Esophagus muscularis mucosa (tissue), 4 donors: ENCODE measurements around the gene GKN2. TPM values are rescaled to one million over a fixed set of nuclear protein-coding genes. Genes with fewer than 3 reads are reported as not detected.

Experiments used
- DNase-seq: peaks from one replicate; pipeline ENCODE4 v3.0.0-alpha.2; 2017; ENCODE audit errors: extremely low spot score
- H3K27ac ChIP-seq, 4 donors: fragments of 200-600 bp; sonication (generic); replicated peaks in 1 of 4; 1 replicate in 3 of 4; 2 replicates in 1 of 4; pipeline ENCODE4 v1.5.1; 2016 to 2019; ENCODE audit warnings: mild to moderate bottlenecking in 1 of 4
- H3K27me3 ChIP-seq, 4 donors: fragments of 200-600 bp; sonication (generic); one replicate each; pipeline versions ENCODE4 v1.5.1 to v1.6.0; 2016 to 2019
- H3K36me3 ChIP-seq, 4 donors: fragments of 200-600 bp; sonication (generic); one replicate each; pipeline ENCODE4 v1.5.1; 2016 to 2019
- H3K4me1 ChIP-seq, 4 donors: fragments of 200-600 bp; sonication (generic); one replicate each; pipeline ENCODE4 v1.5.1; 2016 to 2019
- H3K4me3 ChIP-seq, 4 donors: fragments of 200-600 bp; sonication (generic); 1 replicate in 2 of 4; 2 replicates in 2 of 4; pipeline ENCODE4 v1.5.1; 2016 to 2019; ENCODE audit warnings: mild to moderate bottlenecking in 4 of 4, moderate library complexity in 1 of 4
- H3K9me3 ChIP-seq, 4 donors: fragments of 200-600 bp; sonication (generic); 1 replicate in 3 of 4; 2 replicates in 1 of 4; pipeline ENCODE4 v1.5.1; 2016 to 2019
- CTCF ChIP-seq, 3 experiments: fragments of 200-600 bp in 2 of 3; fragments of 450-650 bp in 1 of 3; sonication (generic) in 2 of 3; IDR thresholded peaks; one replicate each; pipeline ENCODE4 v1.5.1; 2017 to 2019; ENCODE audit warnings: antibody characterized with exemption in 3 of 3, mild to moderate bottlenecking in 2 of 3, moderate library complexity in 1 of 3
- EP300 ChIP-seq: sonication (generic); formaldehyde crosslinking; IDR thresholded peaks from one replicate; pipeline ENCODE4 v1.6.1; 2017; ENCODE audit warnings: antibody characterized with exemption
- POLR2A ChIP-seq: fragments of 450-650 bp; IDR thresholded peaks from one replicate; pipeline ENCODE4 v1.6.1; 2017; ENCODE audit warnings: antibody characterized with exemption, moderate library complexity, mild to moderate bottlenecking, low read depth
- POLR2AphosphoS5 ChIP-seq, 2 donors: sonication (generic); formaldehyde crosslinking; IDR thresholded peaks; one replicate each; pipeline ENCODE4 v1.6.1; 2017; ENCODE audit warnings: antibody characterized with exemption in 2 of 2
- WGBS: methylation state at CpG from one replicate; pipeline ENCODE4 v1.1.5; 2018; 5-methylcytosine and 5-hydroxymethylcytosine counted together
- intact Hi-C: fragments of 100-400 bp; cut with DNase I; formaldehyde crosslinking; loops from one replicate; pipeline ENCODE4 v1.15.1; 2023
- total RNA-seq, 4 donors: library from RNA; depleted of rRNA; stranded (reverse); fragments of >200 nt; gene quantifications; one replicate each; pipeline versions ENCODE4 v1.1.0 to v1.2.1, GENCODE V29; 2016

The GKN2 gene
- total RNA-seq, 4 donors from 2014 or later = not detected

GRCh38 chr2:68942827-68943226 lies 9.9 kb downstream of the GKN2 start:
- intact Hi-C loops = loop anchor here (2.0 to 5.0 kb wide), 2 partner anchors 69 to 366 kb away; partner anchors contain the start of gene ANTXR1
- DNase-seq = no peak

GRCh38 chr2:68940369-68940768 lies 12.3 kb downstream of the GKN2 start:
- intact Hi-C loops = loop anchor here (5.0 kb wide), 1 partner anchor 72 kb away; the partner anchor contains the start of gene ANTXR1
- Histone ChIP-seq H3K27ac (no peak overlapping the region), H3K4me1 (peaks cover 6 to 15% (median 10%) of the 10 kb centered on the region in 4 donors), H3K27me3 (no peaks in the 10 kb centered on the region), H3K36me3 (no peaks in the 10 kb centered on the region), H3K9me3 (no peaks in the 10 kb centered on the region), H3K4me3 (no peak overlapping the region)
- WGBS = 95% methylated on average over 1 of the region's 1 CpG
- no peak for DNase-seq
- TF ChIP-seq EP300 (no peak), POLR2AphosphoS5 (IDR thresholded peaks at IDR 0.05) (no peak), CTCF (IDR thresholded peaks at IDR 0.05) (no peak), POLR2A (no peak)

More at GRCh38 chr2:68942827-68943226, 9.9 kb downstream of the GKN2 start:
- H3K27ac ChIP-seq = no peak overlapping the region
- no peaks in the 10 kb centered on the region for H3K27me3 ChIP-seq
- TF ChIP-seq POLR2A (no peak), EP300 (no peak), POLR2AphosphoS5 (IDR thresholded peaks at IDR 0.05) (no peak), CTCF (IDR thresholded peaks at IDR 0.05) (no peak)
- no peaks in the 10 kb centered on the region for H3K9me3 ChIP-seq
- H3K4me1 ChIP-seq = peaks cover 6 to 10% (median 10%) of the 10 kb centered on the region in 4 donors
- no peaks in the 10 kb centered on the region for H3K36me3 ChIP-seq
- no peak overlapping the region for H3K4me3 ChIP-seq

- Histone ChIP-seq H3K27me3 (no peaks in the 10 kb centered on the region), H3K9me3 (no peaks in the 10 kb centered on the region), H3K4me1 (peaks cover 6 to 15% (median 10%) of the 10 kb centered on the region in 4 donors), H3K36me3 (no peaks in the 10 kb centered on the region), H3K27ac (no peak overlapping the region), H3K4me3 (no peak overlapping the region)
- TF ChIP-seq EP300 (no peak), CTCF (IDR thresholded peaks at IDR 0.05) (no peak), POLR2AphosphoS5 (IDR thresholded peaks at IDR 0.05) (no peak), POLR2A (no peak)
- WGBS = 87% methylated on average over 1 of the region's 1 CpG
- intact Hi-C loops = loop anchor here (5.0 kb wide), 1 partner anchor 72 kb away; the partner anchor contains the start of gene ANTXR1
- no peak for DNase-seq
Measured at GRCh38 chr2:68939962-68940361, 12.7 kb downstream of the GKN2 start.

GRCh38 chr2:68938938-68939337 lies 13.8 kb downstream of the GKN2 start:
- H3K36me3 ChIP-seq = no peaks in the 10 kb centered on the region
- H3K27me3 ChIP-seq = no peaks in the 10 kb centered on the region
- no peak overlapping the region for H3K4me3 ChIP-seq
- WGBS = 94% methylated on average over 3 of the region's 3 CpGs
- no peaks in the 10 kb centered on the region for H3K9me3 ChIP-seq
- TF ChIP-seq POLR2AphosphoS5 (IDR thresholded peaks at IDR 0.05) = no peak
- TF ChIP-seq EP300 = no peak
- no peak for TF ChIP-seq POLR2A
- TF ChIP-seq CTCF (IDR thresholded peaks at IDR 0.05) = no peak
- no peak overlapping the region for H3K27ac ChIP-seq
- DNase-seq = no peak
- intact Hi-C loops = no loop called here
- peaks cover 6 to 13% (median 9%) of the 10 kb centered on the region in 4 donors for H3K4me1 ChIP-seq
